Tibial artery (tissue), 4 donors: ENCODE measurements around the gene PDCD6IP.
A peak's percentile ranks its signal among the peaks of the same experiment; 100 is the strongest.
"Not testable (repeated sequence)": the region's sequence is repeated elsewhere in the genome, so short reads cannot be mapped to it uniquely, and the experiment has no call there.

Source experiments
- DNase-seq, 2 donors: peaks; one replicate each; pipeline ENCODE4 v3.0.0-alpha.2; 2019
- H3K27ac ChIP-seq, 2 donors: fragments of 200-600 bp; sonication (generic) in 1 of 2; 1 replicate in 1 of 2; 2 replicates in 1 of 2; pipeline ENCODE4 v1.5.1; 2018 to 2019; ENCODE audit warnings: mild to moderate bottlenecking in 1 of 2
- H3K27me3 ChIP-seq, 2 donors: fragments of 200-600 bp; sonication (generic) in 1 of 2; one replicate each; pipeline versions ENCODE4 v1.5.1 to v1.6.0; 2016 to 2019
- H3K36me3 ChIP-seq, 3 donors: fragments of 200-600 bp; sonication (generic) in 2 of 3; one replicate each; pipeline ENCODE4 v1.5.1; 2016 to 2019; ENCODE audit warnings: mild to moderate bottlenecking in 2 of 3
- H3K4me1 ChIP-seq, 4 donors: fragments of 200-600 bp; sonication (generic) in 2 of 4; 1 replicate in 3 of 4; 2 replicates in 1 of 4; pipeline ENCODE4 v1.5.1; 2016 to 2019
- H3K4me3 ChIP-seq, 2 donors: fragments of 200-600 bp; sonication (generic) in 1 of 2; 1 replicate in 1 of 2; 2 replicates in 1 of 2; pipeline ENCODE4 v1.5.1; 2018 to 2019; ENCODE audit warnings: mild to moderate bottlenecking in 2 of 2
- H3K9me3 ChIP-seq, 3 donors: fragments of 200-600 bp; sonication (generic) in 1 of 3; one replicate each; pipeline ENCODE4 v1.5.1; 2016 to 2019
- intact Hi-C: fragments of 100-400 bp; cut with DNase I; formaldehyde crosslinking; loops from one replicate; pipeline ENCODE4 v1.15.0; 2023; ENCODE audit warnings: low total_unique reads
- TF ChIP-seq, protein P1 (sequence below), 2 experiments: fragments of 200-600 bp in 1 of 2; fragments of 450-650 bp in 1 of 2; IDR thresholded peaks; one replicate each; pipeline ENCODE4 v1.5.1; 2017 to 2019; ENCODE audit warnings: antibody characterized with exemption in 2 of 2, mild to moderate bottlenecking in 1 of 2, moderate library complexity in 1 of 2

The PDCD6IP gene

DNA sequence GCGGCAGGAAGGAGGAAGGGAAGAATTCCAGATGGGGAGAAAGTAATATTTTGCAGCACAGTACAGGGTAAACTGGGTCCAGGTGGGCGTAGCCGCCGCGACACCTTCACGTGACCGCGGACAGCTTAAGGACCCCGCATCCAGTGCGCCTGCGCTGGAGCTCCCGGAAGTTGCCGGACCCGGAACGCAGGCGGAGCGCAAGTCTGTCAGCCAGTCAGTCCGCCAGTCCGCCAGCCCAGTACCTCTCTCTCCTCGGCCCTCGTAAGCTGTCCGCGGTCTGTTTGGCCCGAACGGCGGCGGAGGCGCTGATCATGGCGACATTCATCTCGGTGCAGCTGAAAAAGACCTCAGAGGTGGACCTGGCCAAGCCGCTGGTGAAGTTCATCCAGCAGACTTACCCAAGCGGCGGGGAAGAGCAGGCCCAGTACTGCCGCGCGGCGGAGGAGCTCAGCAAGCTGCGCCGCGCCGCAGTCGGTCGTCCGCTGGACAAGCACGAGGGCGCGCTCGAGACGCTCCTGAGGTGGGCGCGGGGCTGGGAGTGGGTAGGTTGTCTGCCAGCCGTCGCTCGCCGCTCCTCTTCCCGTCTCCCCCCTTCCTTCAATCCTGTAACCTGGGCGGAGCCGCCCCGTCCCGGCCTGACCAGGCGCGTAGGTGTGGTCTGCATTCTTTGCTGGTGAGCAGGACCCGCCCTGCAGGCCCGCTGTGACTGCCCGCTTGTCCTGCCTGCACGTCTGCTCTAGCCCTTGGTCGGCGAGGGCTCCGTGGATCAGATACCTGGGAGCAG is at the start of gene PDCD6IP:
TSS of gene PDCD6IP (plus strand) at position 213 of the 784 bp plus-strand sequence. CDS start at position 312, 99 bp downstream.
- DNase-seq, result peak; percentile 90 to 95
- TF ChIP-seq, protein P1, sequence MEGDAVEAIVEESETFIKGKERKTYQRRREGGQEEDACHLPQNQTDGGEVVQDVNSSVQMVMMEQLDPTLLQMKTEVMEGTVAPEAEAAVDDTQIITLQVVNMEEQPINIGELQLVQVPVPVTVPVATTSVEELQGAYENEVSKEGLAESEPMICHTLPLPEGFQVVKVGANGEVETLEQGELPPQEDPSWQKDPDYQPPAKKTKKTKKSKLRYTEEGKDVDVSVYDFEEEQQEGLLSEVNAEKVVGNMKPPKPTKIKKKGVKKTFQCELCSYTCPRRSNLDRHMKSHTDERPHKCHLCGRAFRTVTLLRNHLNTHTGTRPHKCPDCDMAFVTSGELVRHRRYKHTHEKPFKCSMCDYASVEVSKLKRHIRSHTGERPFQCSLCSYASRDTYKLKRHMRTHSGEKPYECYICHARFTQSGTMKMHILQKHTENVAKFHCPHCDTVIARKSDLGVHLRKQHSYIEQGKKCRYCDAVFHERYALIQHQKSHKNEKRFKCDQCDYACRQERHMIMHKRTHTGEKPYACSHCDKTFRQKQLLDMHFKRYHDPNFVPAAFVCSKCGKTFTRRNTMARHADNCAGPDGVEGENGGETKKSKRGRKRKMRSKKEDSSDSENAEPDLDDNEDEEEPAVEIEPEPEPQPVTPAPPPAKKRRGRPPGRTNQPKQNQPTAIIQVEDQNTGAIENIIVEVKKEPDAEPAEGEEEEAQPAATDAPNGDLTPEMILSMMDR (IDR thresholded peaks at IDR 0.05), result peak; percentile 8 to 30
- Histone ChIP-seq H3K27me3 (no peaks in the 10 kb centered on the region), H3K27ac (peak within 1 kb of the TSS; percentile 92 to 95), H3K4me3 (peak within 1 kb of the TSS; percentile 72 to 88), H3K4me1 (peaks cover 0 to 42% (median 22%) of the 10 kb centered on the region in 4 donors), H3K36me3 (peaks cover 0 to 7% (median 4%) of the 10 kb centered on the region in 3 donors), H3K9me3 (no peaks in the 10 kb centered on the region)
- intact Hi-C loops, result loop anchor here (5.0 kb wide), 1 partner anchor 81 kb away; the partner anchor contains the start of gene CLASP2

- intact Hi-C loops, result no loop called here
- Histone ChIP-seq H3K9me3 (peaks cover 0 to 6% (median 3%) of the 10 kb centered on the region in 3 donors), H3K27me3 (no peaks in the 10 kb centered on the region), H3K36me3 (no peaks in the 10 kb centered on the region), H3K4me3 (no peak overlapping the region), H3K27ac (no peak overlapping the region), H3K4me1 (peaks cover 0 to 21% (median 0%) of the 10 kb centered on the region in 4 donors)
- DNase-seq, result no peak
- TF ChIP-seq, protein P1 (IDR thresholded peaks at IDR 0.05), result no peak
Measured at GRCh38 chr3:33749546-33750210, 48.8 kb upstream of the PDCD6IP start.

DNA sequence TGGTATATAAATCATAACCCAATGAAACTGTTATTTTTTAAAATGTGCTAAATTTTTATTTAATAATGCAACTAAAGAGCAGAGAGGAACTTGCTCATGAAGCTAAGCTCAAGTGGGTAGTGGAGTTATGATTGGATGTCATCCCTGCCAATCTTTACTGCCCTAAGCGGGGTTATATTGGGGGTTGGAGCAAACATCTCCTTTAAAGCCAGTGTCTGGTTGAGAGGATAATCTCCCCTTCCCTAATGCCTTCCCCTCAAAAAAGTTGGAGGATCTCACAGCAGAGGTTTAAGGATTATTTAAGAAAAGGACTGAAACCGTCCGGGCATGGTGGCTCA is 48.2 kb upstream of the PDCD6IP start:
- no peak overlapping the region for H3K4me3 ChIP-seq
- peaks cover 0 to 11% (median 3%) of the 10 kb centered on the region in 3 donors for H3K9me3 ChIP-seq
- H3K36me3 ChIP-seq, result no peaks in the 10 kb centered on the region
- H3K4me1 ChIP-seq, result peaks cover 0 to 21% (median 0%) of the 10 kb centered on the region in 4 donors
- no peak for DNase-seq
- TF ChIP-seq, protein P1 (IDR thresholded peaks at IDR 0.05), result no peak
- intact Hi-C loops, result no loop called here
- no peak overlapping the region for H3K27ac ChIP-seq
- H3K27me3 ChIP-seq, result no peaks in the 10 kb centered on the region

GRCh38 chr3:33751336-33751735 is 47.1 kb upstream of the PDCD6IP start:
- H3K9me3 ChIP-seq, result peaks cover 0 to 12% (median 3%) of the 10 kb centered on the region in 3 donors
- DNase-seq, result no peak
- peaks cover 0 to 21% (median 0%) of the 10 kb centered on the region in 4 donors for H3K4me1 ChIP-seq
- H3K27me3 ChIP-seq, result no peaks in the 10 kb centered on the region
- no peak overlapping the region for H3K27ac ChIP-seq
- H3K36me3 ChIP-seq, result no peaks in the 10 kb centered on the region
- H3K4me3 ChIP-seq, result no peak overlapping the region
- intact Hi-C loops, result no loop called here
- TF ChIP-seq, protein P1 (IDR thresholded peaks at IDR 0.05), result no peak

DNA sequence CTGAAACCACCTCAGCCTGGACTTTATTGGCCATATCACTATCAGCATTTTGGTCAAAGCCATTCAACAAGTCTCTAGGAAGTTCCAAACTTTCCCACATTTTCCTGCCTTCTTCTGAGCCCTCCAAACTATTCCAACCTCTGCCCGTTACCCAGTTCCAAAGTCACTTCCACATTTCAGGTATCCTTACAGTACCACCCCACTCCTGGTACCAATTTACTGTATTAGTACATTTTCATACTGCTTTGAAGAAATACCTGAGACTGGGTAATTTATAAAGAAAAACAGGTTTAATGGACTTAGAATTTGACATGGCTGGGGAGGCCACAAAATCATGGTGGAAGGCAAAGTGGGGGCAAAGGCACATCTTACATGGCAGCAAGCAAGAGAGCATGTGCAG is 44.0 kb upstream of the PDCD6IP start:
- Histone ChIP-seq H3K9me3 (peaks cover 0 to 12% (median 3%) of the 10 kb centered on the region in 3 donors), H3K4me1 (peaks cover 0 to 21% (median 0%) of the 10 kb centered on the region in 4 donors)
- intact Hi-C loops, H3K36me3 ChIP-seq, H3K27me3 ChIP-seq, DNase-seq, H3K27ac ChIP-seq, H3K4me3 ChIP-seq: not testable (repeated sequence)

- no peak overlapping the region for H3K4me3 ChIP-seq
- no peaks in the 10 kb centered on the region for H3K4me1 ChIP-seq
- H3K9me3 ChIP-seq, result peaks cover 0 to 12% (median 3%) of the 10 kb centered on the region in 3 donors
- no peaks in the 10 kb centered on the region for H3K27me3 ChIP-seq
- intact Hi-C loops, result no loop called here
- H3K36me3 ChIP-seq, result no peaks in the 10 kb centered on the region
- DNase-seq, result no peak
- H3K27ac ChIP-seq, result no peak overlapping the region
- TF ChIP-seq, protein P1 (IDR thresholded peaks at IDR 0.05), result no peak
Measured at GRCh38 chr3:33758281-33758680, 40.1 kb upstream of the PDCD6IP start.
